GM12864 (cell line): ENCODE measurements around the gene MTCL3.

ENCODE experiments used
- DNase-seq: peaks from one replicate; pipeline ENCODE4 v3.0.0-alpha.2; 2011; ENCODE audit warnings: low read depth
- H3K4me3 ChIP-seq: 2 replicates; pipeline ENCODE4 v1.5.1; 2011; ENCODE audit warnings: mild to moderate bottlenecking, low read depth, low read length, control low read depth
- CTCF ChIP-seq: IDR thresholded peaks from 2 replicates; pipeline ENCODE4 v1.5.1; 2011; ENCODE audit warnings: low read depth, mild to moderate bottlenecking, moderate library complexity, low read length, control low read depth, inconsistent platforms; ENCODE audit errors: missing control alignments

The MTCL3 gene

GRCh38 chr6:127456465-127456864, 62.7 kb downstream of the MTCL3 start:
- TF ChIP-seq CTCF, result no peak
- H3K4me3 ChIP-seq, result no peak overlapping the region
- no peak for DNase-seq

- H3K4me3 ChIP-seq, result no peak overlapping the region
- TF ChIP-seq CTCF, result no peak
- DNase-seq, result no peak
Measured at GRCh38 chr6:127453845-127454619, 65.1 kb downstream of the MTCL3 start.

- DNase-seq, result no peak
- H3K4me3 ChIP-seq, result no peak overlapping the region
- no peak for TF ChIP-seq CTCF
Measured at GRCh38 chr6:127452803-127453202, 66.3 kb downstream of the MTCL3 start.

- no peak overlapping the region for H3K4me3 ChIP-seq
- no peak for TF ChIP-seq CTCF
- DNase-seq, result no peak
Measured at GRCh38 chr6:127451388-127451787, 67.7 kb downstream of the MTCL3 start.

- DNase-seq, result no peak
- H3K4me3 ChIP-seq, result no peak overlapping the region
- no peak for TF ChIP-seq CTCF
Measured at GRCh38 chr6:127447780-127448179, 71.4 kb downstream of the MTCL3 start.

- no peak for DNase-seq
- TF ChIP-seq CTCF, result no peak
- H3K4me3 ChIP-seq, result no peak overlapping the region
Measured at GRCh38 chr6:127446356-127446755, 72.8 kb downstream of the MTCL3 start.

GRCh38 chr6:127441881-127442280, 77.3 kb downstream of the MTCL3 start:
- no peak for DNase-seq
- TF ChIP-seq CTCF, result no peak
- no peak overlapping the region for H3K4me3 ChIP-seq
